ENCODE results near the gene SSR3.

SSR3 gene

DNA sequence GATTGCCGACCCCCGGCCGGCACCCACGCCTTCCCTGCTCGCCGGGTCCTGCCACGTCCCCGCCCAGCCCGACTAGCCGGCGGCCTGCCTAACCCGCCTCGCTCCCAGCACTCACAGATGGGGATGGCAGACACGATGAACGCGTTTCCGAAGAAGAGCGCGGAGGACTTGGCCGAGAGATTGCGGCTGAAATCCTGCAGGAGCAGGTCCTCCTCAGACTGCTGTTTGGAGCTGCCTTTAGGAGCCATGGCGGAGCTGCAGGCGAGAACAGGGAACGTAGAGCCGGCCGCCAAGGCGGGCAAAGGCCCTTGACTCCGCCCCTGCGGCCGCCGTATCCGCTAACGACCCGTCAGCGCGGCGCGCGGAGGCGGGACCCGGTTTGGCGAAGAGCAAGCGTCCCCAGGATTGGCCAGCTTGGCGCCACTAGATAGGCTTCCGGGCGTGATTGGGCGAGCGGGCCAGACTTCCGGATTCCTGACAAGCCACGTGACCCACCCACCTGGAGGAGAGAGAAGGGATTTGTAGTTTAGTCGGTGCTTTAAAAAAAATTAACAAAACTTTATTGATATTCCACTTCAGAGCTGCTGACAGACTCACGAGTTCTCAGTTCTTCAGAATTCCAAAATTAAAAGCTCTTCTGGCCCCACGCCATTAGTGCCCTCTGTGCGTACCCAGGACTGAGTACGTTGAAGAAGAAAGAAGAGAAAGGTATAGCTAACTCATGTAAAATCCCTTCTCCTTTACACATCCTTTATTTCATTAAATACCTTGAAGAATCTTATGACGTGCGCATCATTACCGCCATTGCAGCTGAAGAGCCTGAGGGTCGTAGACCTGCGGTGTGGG, at the start of gene SSR3:
SSR3 (minus strand) TSS at position 276 of the 846 bp plus-strand sequence; CDS start at position 248, 28 bp downstream.
- no peak for TF ChIP-seq GATA2 (IDR thresholded peaks at IDR 0.05; ENCODE audit: low read depth, low read length)
- TF ChIP-seq GATA3 (IDR thresholded peaks at IDR 0.05; ENCODE audit: low read depth, low read length), result no peak

DNA sequence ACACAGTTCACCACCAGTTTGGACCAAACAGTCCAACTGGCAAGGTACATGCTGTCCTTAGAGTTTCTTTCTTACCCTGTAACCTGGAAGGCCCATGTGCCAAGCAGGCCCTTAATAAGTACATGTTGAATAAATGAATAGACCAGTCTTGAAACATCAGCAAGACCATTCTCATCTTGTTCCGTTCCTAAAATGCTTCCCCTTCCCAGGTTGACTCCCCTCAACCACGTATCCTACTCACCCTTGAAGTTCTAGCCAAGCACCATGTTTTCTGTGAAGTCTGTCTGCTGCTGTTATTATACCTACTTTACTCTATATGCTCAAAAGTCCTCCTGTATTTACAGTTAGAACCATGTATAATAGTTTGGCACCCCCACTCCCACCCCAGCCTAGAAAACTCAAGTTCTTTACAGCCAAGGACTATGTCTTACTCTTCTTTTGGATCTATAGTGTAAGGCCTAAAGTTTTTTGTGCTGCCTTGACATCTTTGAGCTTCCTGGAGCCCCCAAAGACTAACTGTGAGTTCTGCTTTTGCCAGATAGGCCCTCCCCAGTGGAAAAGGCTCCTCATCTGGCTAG, 49.2 kb upstream of the SSR3 start:
- TF ChIP-seq GATA2 (IDR thresholded peaks at IDR 0.05; ENCODE audit: low read depth, low read length) (no peak), GATA3 (IDR thresholded peaks at IDR 0.05; ENCODE audit: low read depth, low read length) (no peak)

DNA sequence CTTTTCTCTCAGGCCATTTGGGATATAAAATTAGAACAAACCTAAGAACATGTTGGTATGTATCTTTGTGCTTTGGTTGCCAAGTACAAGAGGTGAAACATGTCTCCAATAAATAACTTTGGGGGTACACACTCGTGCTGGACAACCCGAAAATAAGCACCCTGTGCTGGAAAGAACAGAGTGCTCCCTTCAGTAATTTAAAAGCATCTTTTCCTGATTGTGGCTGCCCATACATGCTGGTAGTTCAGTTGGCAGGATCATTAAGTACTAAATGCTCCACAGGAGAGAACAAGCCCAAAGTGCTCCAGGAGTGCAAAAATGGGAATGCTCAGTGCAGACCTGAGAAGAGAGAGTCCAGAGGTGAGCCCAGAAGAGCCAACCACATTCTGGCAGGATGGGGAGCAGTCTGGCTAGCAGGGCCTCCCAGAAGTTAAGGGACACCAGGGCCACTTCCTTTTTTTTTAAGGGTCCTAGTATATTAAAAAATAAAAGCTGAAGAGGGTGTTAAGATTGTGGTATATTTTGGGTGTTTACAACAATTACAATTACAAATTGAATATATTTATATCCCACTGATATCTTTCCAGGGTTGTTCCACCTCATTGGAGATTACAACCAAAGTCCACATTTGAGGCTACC, 48.6 kb upstream of the SSR3 start:
- TF ChIP-seq GATA2 (IDR thresholded peaks at IDR 0.05; ENCODE audit: low read depth, low read length) (no peak), GATA3 (IDR thresholded peaks at IDR 0.05; ENCODE audit: low read depth, low read length) (no peak)

DNA sequence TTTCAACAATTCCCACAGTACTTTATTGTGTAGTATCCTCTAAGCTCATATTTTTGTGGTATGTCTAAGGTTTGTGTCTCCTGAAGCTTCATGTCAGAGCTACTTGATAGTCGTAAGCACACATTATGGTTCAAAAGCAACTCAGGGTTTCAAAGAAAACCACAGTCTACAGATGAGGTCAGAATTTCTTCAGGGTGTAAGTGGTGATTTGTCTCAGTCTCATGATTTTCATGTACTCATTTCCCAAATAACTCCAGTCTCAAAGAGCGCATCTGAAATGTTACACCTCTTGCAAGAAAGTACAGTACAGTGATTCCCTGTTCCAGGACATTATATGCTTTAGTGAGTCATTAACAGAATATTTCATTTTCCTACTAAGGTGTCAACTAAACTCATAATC, 47.5 kb upstream of the SSR3 start:
- TF ChIP-seq GATA3 (IDR thresholded peaks at IDR 0.05; ENCODE audit: low read depth, low read length) (no peak), GATA2 (IDR thresholded peaks at IDR 0.05; ENCODE audit: low read depth, low read length) (no peak)

DNA sequence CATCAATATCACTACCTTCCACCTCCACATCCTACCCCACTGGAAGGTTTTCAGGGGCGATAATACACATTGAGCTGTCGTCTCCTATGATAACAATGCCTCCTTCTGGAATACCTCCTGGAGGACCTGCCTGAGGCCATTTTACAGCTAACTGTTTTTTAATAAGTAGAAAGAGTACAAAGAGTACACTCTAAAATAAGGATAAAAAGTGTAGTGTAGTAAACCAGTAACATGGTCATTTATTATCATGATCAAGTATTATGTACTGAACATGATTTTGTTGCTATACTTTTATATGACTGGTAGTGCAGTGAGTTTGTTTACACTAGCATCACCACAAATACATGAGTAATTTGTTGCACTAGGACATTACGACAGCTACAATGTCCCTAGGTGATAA, 46.6 kb upstream of the SSR3 start:
- TF ChIP-seq GATA3 (IDR thresholded peaks at IDR 0.05; ENCODE audit: low read depth, low read length) (no peak), GATA2 (IDR thresholded peaks at IDR 0.05; ENCODE audit: low read depth, low read length) (no peak)

DNA sequence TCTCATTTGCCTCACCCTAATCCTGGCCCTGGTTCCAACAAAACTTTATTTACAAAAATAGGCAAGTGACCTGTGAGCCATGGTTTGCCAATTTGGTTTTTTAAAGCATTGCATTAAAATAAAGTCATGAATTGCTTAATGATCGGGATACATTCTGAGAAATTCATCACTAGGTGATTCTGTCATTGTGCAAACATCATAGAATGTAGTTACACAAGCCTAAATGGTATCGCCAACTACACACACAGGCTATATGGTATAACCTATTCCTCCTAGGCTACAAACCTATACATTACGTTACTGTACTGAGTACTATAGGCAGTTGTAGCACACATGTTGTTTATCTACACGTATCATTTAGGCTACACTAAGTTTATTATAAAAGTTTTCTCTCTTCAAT, 45.9 kb upstream of the SSR3 start:
- TF ChIP-seq GATA3 (IDR thresholded peaks at IDR 0.05; ENCODE audit: low read depth, low read length) (no peak), GATA2 (IDR thresholded peaks at IDR 0.05; ENCODE audit: low read depth, low read length) (no peak)

DNA sequence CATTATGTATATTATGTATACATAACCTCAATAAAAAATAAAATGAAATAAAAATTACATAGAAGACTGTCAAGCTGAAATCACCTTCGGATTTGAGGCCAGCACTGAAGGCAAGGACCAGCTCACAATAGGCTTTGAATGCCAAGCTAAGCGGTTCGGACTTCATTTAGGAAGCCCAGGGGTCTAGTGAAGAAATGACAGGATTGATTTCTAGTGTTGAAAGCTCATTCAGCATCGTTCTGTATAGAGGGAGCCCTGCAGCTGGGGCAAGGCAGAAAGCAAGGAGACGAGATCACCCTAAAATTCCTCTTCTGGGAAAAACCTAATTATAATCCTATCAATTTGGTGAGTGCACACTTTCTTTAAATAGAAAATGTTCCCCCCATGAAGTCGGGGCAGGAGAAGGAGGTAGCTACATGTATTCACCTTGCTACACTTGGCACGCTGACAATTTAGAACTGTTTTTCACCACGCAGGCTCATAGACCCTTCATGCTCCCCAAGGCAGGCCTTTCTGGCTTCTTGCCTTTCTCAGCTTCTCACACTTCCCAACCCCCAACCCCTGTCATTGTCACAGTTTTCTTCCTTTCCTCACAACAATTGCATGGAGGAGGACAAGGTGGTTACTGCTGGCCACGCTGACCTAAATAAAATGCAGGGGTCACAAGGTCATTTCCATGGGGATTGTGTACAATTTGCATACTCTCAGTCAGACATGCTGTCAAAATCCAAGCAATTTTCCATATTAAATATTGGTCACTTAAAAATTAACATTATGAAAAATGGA, 44.4 kb upstream of the SSR3 start:
- no peak for TF ChIP-seq GATA3 (IDR thresholded peaks at IDR 0.05; ENCODE audit: low read depth, low read length)
- TF ChIP-seq GATA2 (IDR thresholded peaks at IDR 0.05; ENCODE audit: low read depth, low read length), result no peak

DNA sequence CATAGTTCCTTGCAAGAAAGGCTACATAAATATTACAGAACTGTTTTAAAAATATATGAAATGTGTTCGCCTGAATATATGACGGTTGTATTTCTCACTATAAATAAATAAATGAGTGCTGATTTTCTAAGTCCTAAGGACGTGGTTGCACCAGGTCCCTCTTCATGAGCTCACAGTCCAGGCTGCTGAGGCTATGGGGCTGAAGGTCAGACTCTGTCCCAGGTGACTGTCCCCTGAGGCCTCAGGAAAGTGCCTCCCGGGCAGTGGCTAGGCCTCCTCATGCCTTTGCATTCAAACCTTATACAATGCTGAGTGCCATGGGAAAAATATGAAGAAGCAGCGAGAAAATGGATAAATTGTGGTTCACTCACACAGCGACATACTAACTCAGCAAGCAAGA, 43.5 kb upstream of the SSR3 start:
- TF ChIP-seq GATA3 (IDR thresholded peaks at IDR 0.05; ENCODE audit: low read depth, low read length) (no peak), GATA2 (IDR thresholded peaks at IDR 0.05; ENCODE audit: low read depth, low read length) (no peak)

DNA sequence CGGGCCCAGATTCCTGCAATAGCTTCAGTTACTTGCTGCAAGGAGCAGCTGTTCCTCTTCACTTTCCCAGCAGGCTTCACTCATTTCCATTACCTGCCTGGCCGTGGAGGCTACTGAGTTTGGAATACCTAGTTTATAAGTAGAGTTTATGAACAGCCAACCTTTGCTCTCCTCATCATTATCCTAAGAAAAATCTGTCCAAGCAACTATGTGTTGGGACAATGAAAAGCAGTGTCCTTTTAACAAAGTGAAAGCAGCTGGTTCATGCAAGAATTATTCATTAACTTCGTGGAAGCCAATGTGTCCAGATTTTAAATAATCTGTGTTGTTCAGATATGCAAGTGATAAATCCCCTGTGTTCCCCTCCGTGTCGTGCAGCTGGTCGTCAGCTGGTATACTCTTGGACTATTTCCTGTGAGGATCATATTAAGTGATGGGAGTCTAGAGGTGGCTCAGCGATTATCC, 39.3 kb upstream of the SSR3 start:
- TF ChIP-seq GATA3 (IDR thresholded peaks at IDR 0.05; ENCODE audit: low read depth, low read length) (no peak), GATA2 (IDR thresholded peaks at IDR 0.05; ENCODE audit: low read depth, low read length) (no peak)

DNA sequence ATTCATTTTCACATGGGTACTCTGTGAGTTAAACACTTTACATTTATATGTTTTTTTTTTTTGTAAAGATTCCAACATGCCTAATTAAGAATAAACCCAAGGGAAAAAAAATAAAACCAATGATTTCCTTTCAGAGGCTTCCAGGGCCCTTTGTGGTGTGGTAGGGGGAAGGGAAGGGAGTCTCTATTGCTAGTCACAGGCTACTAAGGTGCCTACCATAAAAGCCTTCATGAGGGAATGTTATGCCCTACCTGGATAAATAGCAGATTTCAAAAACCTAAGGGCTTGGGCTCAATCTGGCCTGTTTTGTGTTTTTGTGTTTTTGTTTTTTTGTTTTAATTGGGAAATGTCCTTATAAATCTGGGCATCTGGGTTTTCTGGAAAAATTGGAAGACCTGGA, 38.9 kb upstream of the SSR3 start:
- TF ChIP-seq GATA3 (IDR thresholded peaks at IDR 0.05; ENCODE audit: low read depth, low read length) (no peak), GATA2 (IDR thresholded peaks at IDR 0.05; ENCODE audit: low read depth, low read length) (no peak)

DNA sequence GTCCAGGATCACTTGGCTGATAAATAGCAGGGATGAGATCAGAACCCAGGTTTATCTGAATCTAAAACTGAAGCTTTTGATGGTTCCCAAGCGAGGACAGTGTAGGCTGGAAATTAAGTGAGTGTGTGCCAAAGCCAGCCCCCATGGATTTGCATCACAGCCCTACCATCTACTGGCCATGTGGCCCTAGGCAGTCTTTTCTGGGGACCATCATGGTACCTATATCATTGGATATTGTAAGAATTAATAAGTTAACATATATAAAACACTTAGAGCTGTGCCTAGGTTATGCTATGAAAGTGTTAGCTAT, 32.8 kb upstream of the SSR3 start:
- TF ChIP-seq GATA3 (IDR thresholded peaks at IDR 0.05; ENCODE audit: low read depth, low read length), result no peak
- no peak for TF ChIP-seq GATA2 (IDR thresholded peaks at IDR 0.05; ENCODE audit: low read depth, low read length)

DNA sequence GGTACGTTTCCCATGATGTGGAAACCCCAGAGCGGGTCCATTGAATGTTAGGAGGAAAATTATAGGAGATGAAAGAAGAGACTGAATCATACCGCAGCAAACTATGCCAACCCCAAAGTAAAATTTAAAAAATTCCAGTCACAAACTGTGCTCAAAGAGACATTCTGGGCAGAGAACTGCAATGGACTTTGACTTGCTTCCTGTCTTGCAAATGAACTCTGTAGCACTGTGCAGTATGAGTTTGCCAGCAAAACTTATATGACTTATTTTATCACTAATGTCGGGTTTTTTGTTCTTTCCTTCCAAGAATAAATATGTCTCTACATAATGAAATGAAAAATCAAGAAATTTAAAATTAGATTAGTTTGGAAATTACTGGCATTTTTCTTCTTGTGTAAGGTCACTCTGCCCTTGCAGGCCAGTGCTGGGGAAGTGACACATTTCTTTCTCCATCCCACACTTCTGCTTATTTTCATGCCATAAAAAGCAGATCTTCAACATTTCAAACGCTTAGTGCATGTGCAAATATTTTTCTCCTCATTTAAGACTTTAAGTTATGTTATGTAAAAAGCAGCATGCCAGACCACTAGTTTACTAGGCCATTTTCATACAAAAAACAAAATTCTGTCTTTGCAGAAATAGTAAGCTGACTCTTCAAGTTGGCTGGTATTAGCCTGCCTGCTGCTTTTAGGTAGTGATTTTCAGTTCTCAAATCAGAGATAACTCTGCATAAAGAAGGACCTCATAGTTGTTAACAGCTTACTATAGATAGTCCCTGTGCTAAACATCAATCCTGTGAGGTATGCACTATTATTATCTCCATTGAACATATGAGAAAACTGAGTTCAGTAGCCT, 32.2 kb upstream of the SSR3 start:
- TF ChIP-seq GATA3 (IDR thresholded peaks at IDR 0.05; ENCODE audit: low read depth, low read length), result no peak
- no peak for TF ChIP-seq GATA2 (IDR thresholded peaks at IDR 0.05; ENCODE audit: low read depth, low read length)

DNA sequence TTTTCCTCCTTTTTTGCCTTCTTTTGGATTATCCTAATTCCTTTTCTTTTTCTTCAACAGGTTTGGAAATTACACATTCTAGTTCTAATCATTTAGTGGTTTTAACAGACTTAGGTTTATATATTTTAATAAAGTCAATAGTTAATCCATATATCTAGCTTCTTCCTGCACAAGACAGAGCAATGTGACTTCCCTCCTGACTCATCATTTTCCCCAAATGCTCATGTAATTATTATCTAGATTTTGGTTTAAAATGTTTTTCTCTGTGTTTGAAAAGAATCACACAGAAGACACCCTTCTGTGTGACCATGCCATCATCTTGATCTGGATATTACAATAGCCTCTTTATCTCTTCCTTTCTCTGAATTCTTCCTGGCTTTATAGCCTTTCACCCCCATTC, 28.6 kb upstream of the SSR3 start:
- TF ChIP-seq GATA3 (IDR thresholded peaks at IDR 0.05; ENCODE audit: low read depth, low read length) (no peak), GATA2 (IDR thresholded peaks at IDR 0.05; ENCODE audit: low read depth, low read length) (no peak)

All from SH-SY5Y (cell line).